Osteoblast (primary cell): ENCODE data around the gene GPER1. TPM values are rescaled to one million over a fixed set of nuclear protein-coding genes. Genes with fewer than 3 reads are reported as not detected.
A peak's percentile ranks its signal among the peaks of the same experiment; 100 is the strongest.

Experiments
- DNase-seq: peaks from one replicate; pipeline ENCODE4 v3.0.0; 2011; ENCODE audit warnings: low spot score, mixed read lengths; ENCODE audit not compliant: insufficient read length; ENCODE audit errors: missing footprints
- H2AFZ ChIP-seq: 2 replicates; pipeline ENCODE4 v1.6.0; 2011; ENCODE audit warnings: mild to moderate bottlenecking, low read length
- H3K27ac ChIP-seq: 2 replicates; pipeline ENCODE4 v1.5.1; 2011; ENCODE audit warnings: mild to moderate bottlenecking, low read depth, low read length, moderate library complexity
- H3K27me3 ChIP-seq: 2 replicates; pipeline ENCODE4 v1.6.0; 2012; ENCODE audit warnings: mild to moderate bottlenecking, control low read depth, inconsistent platforms, low read length, moderate library complexity; ENCODE audit not compliant: insufficient read depth
- H3K36me3 ChIP-seq: 2 replicates; pipeline ENCODE4 v1.5.1; 2011; ENCODE audit warnings: mild to moderate bottlenecking, low read length, control low read depth, moderate library complexity; ENCODE audit not compliant: insufficient read depth
- H3K4me1 ChIP-seq: 2 replicates; pipeline ENCODE4 v1.5.1; 2011; ENCODE audit warnings: mild to moderate bottlenecking, low read length, control low read depth, moderate library complexity; ENCODE audit not compliant: insufficient read depth
- H3K4me2 ChIP-seq: 2 replicates; pipeline ENCODE4 v1.6.0; 2011; ENCODE audit warnings: mild to moderate bottlenecking, low read length; ENCODE audit not compliant: insufficient read depth
- H3K4me3 ChIP-seq: fragments of 200-600 bp; sonication (generic); 3 replicates; pipeline ENCODE4 v1.5.1; 2012; ENCODE audit warnings: mild to moderate bottlenecking, low read length, inconsistent platforms; ENCODE audit not compliant: insufficient read depth
- H3K79me2 ChIP-seq: 2 replicates; pipeline ENCODE4 v1.6.0; 2012; ENCODE audit warnings: mild to moderate bottlenecking, low read length, control low read depth, inconsistent platforms; ENCODE audit not compliant: insufficient read depth
- H3K9me3 ChIP-seq: 2 replicates; pipeline ENCODE4 v1.5.1; 2011; ENCODE audit warnings: low read depth, low read length, control low read depth
- H4K20me1 ChIP-seq: 2 replicates; pipeline ENCODE4 v1.6.0; 2012; ENCODE audit warnings: mild to moderate bottlenecking, low read length, control low read depth; ENCODE audit not compliant: insufficient read depth
- total RNA-seq: library from RNA; depleted of rRNA; stranded (reverse); fragments of >200 nt; gene quantifications from 2 replicates; pipeline ENCODE4 v1.2.3, GENCODE V29; 2012
- TF ChIP-seq, protein P1 (sequence below): IDR thresholded peaks from 2 replicates; pipeline ENCODE4 v1.5.1; 2011; ENCODE audit warnings: mild to moderate bottlenecking, low read depth, low read length, moderate library complexity; ENCODE audit errors: extremely low read depth

The GPER1 gene
- total RNA-seq, 1 donor, result 10.5 TPM

DNA sequence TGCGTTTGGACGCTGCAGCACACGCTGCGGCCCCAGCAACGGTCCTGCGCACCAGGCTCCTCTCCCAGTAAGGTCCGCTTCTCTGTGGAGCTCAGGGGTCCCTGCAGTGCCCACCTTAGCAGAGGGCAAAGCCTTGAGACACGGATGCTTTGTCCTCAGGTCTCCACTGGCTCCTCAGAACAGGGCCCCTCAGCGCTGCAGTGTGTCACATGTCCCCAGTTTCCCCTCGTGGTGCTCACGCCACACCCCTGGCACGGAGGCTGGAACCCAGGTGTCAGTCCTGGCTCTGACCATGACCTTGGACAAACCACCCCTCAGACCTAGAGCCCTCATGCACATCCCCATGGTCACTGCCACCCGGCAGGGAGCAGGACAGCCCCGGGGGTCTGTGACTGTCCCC is 19.9 kb upstream of the GPER1 start:
- H2AFZ ChIP-seq, result no peak overlapping the region
- TF ChIP-seq, protein P1, sequence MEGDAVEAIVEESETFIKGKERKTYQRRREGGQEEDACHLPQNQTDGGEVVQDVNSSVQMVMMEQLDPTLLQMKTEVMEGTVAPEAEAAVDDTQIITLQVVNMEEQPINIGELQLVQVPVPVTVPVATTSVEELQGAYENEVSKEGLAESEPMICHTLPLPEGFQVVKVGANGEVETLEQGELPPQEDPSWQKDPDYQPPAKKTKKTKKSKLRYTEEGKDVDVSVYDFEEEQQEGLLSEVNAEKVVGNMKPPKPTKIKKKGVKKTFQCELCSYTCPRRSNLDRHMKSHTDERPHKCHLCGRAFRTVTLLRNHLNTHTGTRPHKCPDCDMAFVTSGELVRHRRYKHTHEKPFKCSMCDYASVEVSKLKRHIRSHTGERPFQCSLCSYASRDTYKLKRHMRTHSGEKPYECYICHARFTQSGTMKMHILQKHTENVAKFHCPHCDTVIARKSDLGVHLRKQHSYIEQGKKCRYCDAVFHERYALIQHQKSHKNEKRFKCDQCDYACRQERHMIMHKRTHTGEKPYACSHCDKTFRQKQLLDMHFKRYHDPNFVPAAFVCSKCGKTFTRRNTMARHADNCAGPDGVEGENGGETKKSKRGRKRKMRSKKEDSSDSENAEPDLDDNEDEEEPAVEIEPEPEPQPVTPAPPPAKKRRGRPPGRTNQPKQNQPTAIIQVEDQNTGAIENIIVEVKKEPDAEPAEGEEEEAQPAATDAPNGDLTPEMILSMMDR, result no peak
- H3K27ac ChIP-seq, result no peak overlapping the region
- H3K36me3 ChIP-seq, result no peaks in the 10 kb centered on the region
- no peaks in the 10 kb centered on the region for H3K79me2 ChIP-seq
- H3K4me2 ChIP-seq, result no peak overlapping the region
- peaks cover 5% of the 10 kb centered on the region for H3K4me1 ChIP-seq
- peaks cover 35% of the 10 kb centered on the region for H4K20me1 ChIP-seq
- no peaks in the 10 kb centered on the region for H3K9me3 ChIP-seq
- no peak overlapping the region for H3K4me3 ChIP-seq
- peak; percentile 86 for DNase-seq
- H3K27me3 ChIP-seq, result no peaks in the 10 kb centered on the region

DNA sequence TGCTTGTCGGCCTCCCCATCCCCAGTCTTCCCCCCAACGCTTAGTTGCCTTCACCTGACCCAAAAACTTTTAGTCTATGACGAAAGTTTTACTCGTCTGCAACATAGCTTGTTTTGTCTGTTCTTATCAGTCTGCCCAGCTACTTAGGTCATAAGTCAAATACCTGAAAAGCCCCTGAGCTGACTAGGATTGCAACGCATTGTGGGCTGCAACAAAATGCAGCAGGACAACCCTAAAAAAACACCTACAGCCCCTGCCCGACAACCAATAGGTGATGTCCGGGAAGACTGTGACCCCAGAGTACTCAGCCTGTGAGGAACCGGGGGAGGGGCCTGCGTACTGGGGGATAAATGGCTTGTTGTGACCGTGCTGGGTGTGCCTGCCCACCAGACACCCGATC is 19.3 kb upstream of the GPER1 start:
- TF ChIP-seq, protein P1, result no peak

DNA sequence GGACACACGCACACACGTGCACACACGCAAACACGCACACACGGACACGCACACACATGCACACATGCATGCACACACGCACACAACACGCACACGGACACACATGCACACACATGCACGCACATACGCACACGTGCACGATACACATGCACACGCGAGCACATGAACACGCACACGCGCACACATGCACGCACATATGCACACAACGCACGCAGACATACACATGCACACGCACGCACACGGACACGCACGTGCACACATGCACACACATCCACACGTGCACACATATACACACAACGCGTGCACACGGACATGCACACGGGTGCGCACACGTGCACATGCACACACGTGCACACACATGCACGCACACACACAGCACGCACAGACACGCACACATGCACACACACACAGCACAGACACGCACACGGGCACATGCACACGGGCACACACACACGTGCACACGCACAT is 17.3 kb upstream of the GPER1 start:
- TF ChIP-seq, protein P1, result no peak
- H3K27ac ChIP-seq, result no peak overlapping the region

More for the DNA sequence above, 19.3 kb upstream of the GPER1 start:
- H3K27me3 ChIP-seq, result no peaks in the 10 kb centered on the region
- no peak overlapping the region for H3K4me2 ChIP-seq
- no peaks in the 10 kb centered on the region for H3K9me3 ChIP-seq
- H4K20me1 ChIP-seq, result peaks cover 38% of the 10 kb centered on the region
- H3K79me2 ChIP-seq, result no peaks in the 10 kb centered on the region
- peaks cover 5% of the 10 kb centered on the region for H3K4me1 ChIP-seq
- DNase-seq, result no peak
- H2AFZ ChIP-seq, result no peak overlapping the region
- no peak overlapping the region for H3K27ac ChIP-seq
- H3K4me3 ChIP-seq, result no peak overlapping the region
- H3K36me3 ChIP-seq, result no peaks in the 10 kb centered on the region

DNA sequence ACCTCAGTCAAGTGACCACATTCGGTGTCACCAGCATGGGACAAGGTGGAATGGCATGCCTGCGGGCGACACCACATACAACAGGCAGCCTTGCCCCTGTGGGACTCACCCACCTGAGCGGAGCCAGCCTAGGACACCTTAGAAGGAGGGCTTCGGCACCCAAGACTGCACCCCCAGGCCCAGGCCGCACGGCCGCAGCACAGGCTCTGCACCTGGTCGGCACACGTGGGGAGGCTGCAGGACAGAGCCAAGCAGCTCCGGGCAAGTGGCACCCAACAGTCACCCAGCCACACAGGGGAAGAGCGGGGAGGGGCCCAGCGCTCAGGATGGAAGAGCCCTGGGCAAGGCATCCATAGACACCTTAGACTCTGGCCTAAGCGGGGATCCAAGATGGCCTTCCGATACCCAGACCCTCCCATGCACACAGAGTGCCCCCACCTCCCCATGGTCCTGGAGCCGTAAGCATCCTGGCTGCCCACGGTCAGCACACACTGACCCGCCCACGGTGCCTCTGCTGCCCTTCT is 16.1 kb upstream of the GPER1 start:
- peaks cover 9% of the 10 kb centered on the region for H3K4me1 ChIP-seq
- TF ChIP-seq, protein P1, result no peak
- no peak overlapping the region for H2AFZ ChIP-seq
- no peaks in the 10 kb centered on the region for H3K27me3 ChIP-seq
- H3K4me3 ChIP-seq, result no peak overlapping the region
- no peak for DNase-seq
- H3K27ac ChIP-seq, result no peak overlapping the region
- no peak overlapping the region for H3K4me2 ChIP-seq
- H4K20me1 ChIP-seq, result peaks cover 17% of the 10 kb centered on the region
- H3K36me3 ChIP-seq, result no peaks in the 10 kb centered on the region
- no peaks in the 10 kb centered on the region for H3K79me2 ChIP-seq
- H3K9me3 ChIP-seq, result no peaks in the 10 kb centered on the region

More for the DNA sequence above, 17.3 kb upstream of the GPER1 start:
- no peak overlapping the region for H3K4me3 ChIP-seq
- no peak overlapping the region for H3K4me2 ChIP-seq
- no peak for DNase-seq
- H3K36me3 ChIP-seq, result no peaks in the 10 kb centered on the region
- no peaks in the 10 kb centered on the region for H3K27me3 ChIP-seq
- H3K79me2 ChIP-seq, result no peaks in the 10 kb centered on the region
- no peaks in the 10 kb centered on the region for H3K9me3 ChIP-seq
- H3K4me1 ChIP-seq, result peaks cover 3% of the 10 kb centered on the region
- H2AFZ ChIP-seq, result no peak overlapping the region
- peaks cover 20% of the 10 kb centered on the region for H4K20me1 ChIP-seq
